DOHH2 (cell line): Measurements from ENCODE around the gene SREK1IP1.

ENCODE experiments used
- EZH2phosphoT487 ChIP-seq: fragments of 200-600 bp; sonication (generic); IDR thresholded peaks from 2 replicates; pipeline ENCODE4 v1.6.1; 2017; ENCODE audit warnings: borderline replicate concordance, mild to moderate bottlenecking, antibody characterized with exemption, low read length, moderate library complexity, mixed read lengths
- TF ChIP-seq, protein P1 (sequence below): fragments of 200-600 bp; sonication (generic); IDR thresholded peaks from one replicate; pipeline ENCODE4 v1.5.1; 2014; ENCODE audit warnings: antibody characterized with exemption, mild to moderate bottlenecking, low read depth, low read length; ENCODE audit not compliant: poor library complexity, severe bottlenecking

DNA sequence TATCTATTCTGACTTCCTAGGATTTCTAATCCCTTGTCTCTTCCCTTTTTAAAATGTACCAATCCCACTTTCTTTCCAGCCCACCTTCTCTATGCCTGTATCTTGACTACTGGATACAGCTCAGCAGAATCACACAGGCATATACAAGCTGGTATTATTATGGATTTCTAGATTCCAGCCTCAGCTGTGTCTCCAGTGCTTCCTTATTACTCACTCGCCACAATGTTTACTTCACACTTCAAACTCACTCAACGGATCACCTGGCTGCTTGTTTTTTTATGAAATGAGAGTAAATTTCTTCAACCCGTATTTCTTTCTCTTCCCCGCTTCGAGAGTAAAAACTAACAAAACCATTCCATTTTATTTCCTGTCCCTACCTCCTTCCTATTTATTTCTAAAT lies 39.0 kb upstream of the SREK1IP1 start:
- TF ChIP-seq, protein P1, sequence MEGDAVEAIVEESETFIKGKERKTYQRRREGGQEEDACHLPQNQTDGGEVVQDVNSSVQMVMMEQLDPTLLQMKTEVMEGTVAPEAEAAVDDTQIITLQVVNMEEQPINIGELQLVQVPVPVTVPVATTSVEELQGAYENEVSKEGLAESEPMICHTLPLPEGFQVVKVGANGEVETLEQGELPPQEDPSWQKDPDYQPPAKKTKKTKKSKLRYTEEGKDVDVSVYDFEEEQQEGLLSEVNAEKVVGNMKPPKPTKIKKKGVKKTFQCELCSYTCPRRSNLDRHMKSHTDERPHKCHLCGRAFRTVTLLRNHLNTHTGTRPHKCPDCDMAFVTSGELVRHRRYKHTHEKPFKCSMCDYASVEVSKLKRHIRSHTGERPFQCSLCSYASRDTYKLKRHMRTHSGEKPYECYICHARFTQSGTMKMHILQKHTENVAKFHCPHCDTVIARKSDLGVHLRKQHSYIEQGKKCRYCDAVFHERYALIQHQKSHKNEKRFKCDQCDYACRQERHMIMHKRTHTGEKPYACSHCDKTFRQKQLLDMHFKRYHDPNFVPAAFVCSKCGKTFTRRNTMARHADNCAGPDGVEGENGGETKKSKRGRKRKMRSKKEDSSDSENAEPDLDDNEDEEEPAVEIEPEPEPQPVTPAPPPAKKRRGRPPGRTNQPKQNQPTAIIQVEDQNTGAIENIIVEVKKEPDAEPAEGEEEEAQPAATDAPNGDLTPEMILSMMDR: no peak
- TF ChIP-seq EZH2phosphoT487: no peak
